ENCODE data around the gene RAB7B.
A peak's percentile ranks its signal among the peaks of the same experiment; 100 is the strongest.

The RAB7B gene

GRCh38 chr1:205977402-205978014 lies 25.7 kb downstream of the RAB7B start:
- peak; percentile 80 for DNase-seq (ENCODE audit: low spot score)
- TF ChIP-seq CTCF (IDR thresholded peaks at IDR 0.05; ENCODE audit: extremely low read depth, missing control alignments), result peak; percentile 97

GRCh38 chr1:205976708-205977401 lies 26.3 kb downstream of the RAB7B start:
- no peak for DNase-seq (ENCODE audit: low spot score)
- TF ChIP-seq CTCF (IDR thresholded peaks at IDR 0.05; ENCODE audit: extremely low read depth, missing control alignments), result no peak

GRCh38 chr1:205976036-205976435 lies 27.2 kb downstream of the RAB7B start:
- TF ChIP-seq CTCF (IDR thresholded peaks at IDR 0.05; ENCODE audit: extremely low read depth, missing control alignments), result no peak
- no peak for DNase-seq (ENCODE audit: low spot score)

GRCh38 chr1:205975387-205975998 lies 27.7 kb downstream of the RAB7B start:
- no peak for DNase-seq (ENCODE audit: low spot score)
- no peak for TF ChIP-seq CTCF (IDR thresholded peaks at IDR 0.05; ENCODE audit: extremely low read depth, missing control alignments)

- TF ChIP-seq CTCF (IDR thresholded peaks at IDR 0.05; ENCODE audit: extremely low read depth, missing control alignments), result no peak
- DNase-seq (ENCODE audit: low spot score), result no peak
These were observed 28.5 kb downstream of the RAB7B start for GRCh38 chr1:205974712-205975111.

- no peak for DNase-seq (ENCODE audit: low spot score)
- no peak for TF ChIP-seq CTCF (IDR thresholded peaks at IDR 0.05; ENCODE audit: extremely low read depth, missing control alignments)
These were observed 29.6 kb downstream of the RAB7B start for GRCh38 chr1:205973377-205974232.

Data from GM20000 (cell line).